Ectodermal cell (in vitro differentiated cells): ENCODE results near the gene NAB1.

Experiments used
- H3K27ac ChIP-seq: 2 replicates; pipeline ENCODE4 v1.7.0; 2013; ENCODE audit warnings: mild to moderate bottlenecking, low read depth, low read length; ENCODE audit not compliant: insufficient read depth, poor library complexity, severe bottlenecking
- H3K27me3 ChIP-seq: 2 replicates; pipeline ENCODE4 v1.7.0; 2013; ENCODE audit warnings: mild to moderate bottlenecking, low read length; ENCODE audit not compliant: insufficient read depth, control insufficient read depth, poor library complexity, severe bottlenecking
- H3K36me3 ChIP-seq: one replicate; pipeline ENCODE4 v1.7.0; 2013; ENCODE audit warnings: low read length; ENCODE audit not compliant: control insufficient read depth, insufficient read depth
- H3K4me1 ChIP-seq: one replicate; pipeline ENCODE4 v1.7.0; 2013; ENCODE audit warnings: low read length; ENCODE audit not compliant: control insufficient read depth, insufficient read depth
- H3K4me3 ChIP-seq: 2 replicates; pipeline ENCODE4 v1.7.0; 2013; ENCODE audit warnings: low read depth, low read length, control low read depth; ENCODE audit not compliant: insufficient read depth
- H3K9me3 ChIP-seq: 2 replicates; pipeline ENCODE4 v1.7.0; 2013; ENCODE audit warnings: mild to moderate bottlenecking, low read length, moderate library complexity; ENCODE audit not compliant: control insufficient read depth
- WGBS, 2 experiments: methylation state at CpG; one replicate each; pipeline ENCODE4 v1.1.7; 2013; ENCODE audit warnings: missing lambda C conversion rate in 2 of 2; 5-methylcytosine and 5-hydroxymethylcytosine counted together

The NAB1 gene

GRCh38 chr2:190685333-190685732 lies 36.5 kb downstream of the NAB1 start:
- H3K4me3 ChIP-seq, result no peak overlapping the region
- H3K36me3 ChIP-seq, result peaks cover 2% of the 10 kb centered on the region
- WGBS, 2 experiments, result 77 to 83% methylated on average over 3 of the region's 3 CpGs
- no peaks in the 10 kb centered on the region for H3K9me3 ChIP-seq
- no peaks in the 10 kb centered on the region for H3K4me1 ChIP-seq
- H3K27me3 ChIP-seq, result no peaks in the 10 kb centered on the region
- H3K27ac ChIP-seq, result no peak overlapping the region

- Histone ChIP-seq H3K4me1 (no peaks in the 10 kb centered on the region), H3K27ac (no peak overlapping the region), H3K9me3 (no peaks in the 10 kb centered on the region), H3K36me3 (peaks cover 3% of the 10 kb centered on the region), H3K4me3 (no peak overlapping the region), H3K27me3 (no peaks in the 10 kb centered on the region)
- 91 to 97% methylated on average over 2 of the region's 2 CpGs for WGBS, 2 experiments
These were observed 44.8 kb downstream of the NAB1 start for GRCh38 chr2:190693533-190694232.

- Histone ChIP-seq H3K9me3 (no peaks in the 10 kb centered on the region), H3K4me1 (no peaks in the 10 kb centered on the region), H3K27ac (no peak overlapping the region), H3K36me3 (peaks cover 3% of the 10 kb centered on the region), H3K27me3 (no peaks in the 10 kb centered on the region), H3K4me3 (no peak overlapping the region)
- WGBS, 2 experiments, result 94% methylated on average over 10 to 11 of the region's 11 CpGs
These were observed 45.6 kb downstream of the NAB1 start for GRCh38 chr2:190694479-190694878.

DNA sequence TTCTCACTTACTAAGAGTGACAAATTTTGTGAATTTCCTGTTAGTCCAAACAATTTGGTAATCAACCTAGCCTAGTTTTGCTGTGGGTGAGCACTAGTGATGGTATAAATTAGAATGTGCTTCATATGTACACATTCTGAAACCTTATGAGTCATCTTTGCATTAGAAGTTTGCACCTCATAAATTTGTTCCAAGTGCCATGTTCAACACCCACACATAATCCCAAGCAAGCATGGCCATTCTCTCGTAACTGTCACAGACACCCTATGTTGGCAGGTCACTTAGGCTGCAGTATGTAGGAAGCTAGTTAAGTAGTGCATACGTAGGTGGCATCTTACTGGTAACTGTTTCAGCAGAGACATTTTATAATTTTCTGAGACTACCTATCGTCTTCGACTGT lies 46.9 kb downstream of the NAB1 start:
- WGBS, 2 experiments, result 91 to 92% methylated on average over 4 of the region's 4 CpGs

GRCh38 chr2:190696792-190697398 lies 48.0 kb downstream of the NAB1 start:
- Histone ChIP-seq H3K4me1 (no peaks in the 10 kb centered on the region), H3K36me3 (no peaks in the 10 kb centered on the region), H3K27me3 (no peaks in the 10 kb centered on the region), H3K9me3 (no peaks in the 10 kb centered on the region), H3K4me3 (no peak overlapping the region), H3K27ac (no peak overlapping the region)
- 46 to 60% methylated on average over 3 of the region's 3 CpGs for WGBS, 2 experiments

More for the DNA sequence above, 46.9 kb downstream of the NAB1 start:
- Histone ChIP-seq H3K27ac (no peak overlapping the region), H3K36me3 (no peaks in the 10 kb centered on the region), H3K9me3 (no peaks in the 10 kb centered on the region), H3K4me1 (no peaks in the 10 kb centered on the region), H3K27me3 (no peaks in the 10 kb centered on the region), H3K4me3 (no peak overlapping the region)

DNA sequence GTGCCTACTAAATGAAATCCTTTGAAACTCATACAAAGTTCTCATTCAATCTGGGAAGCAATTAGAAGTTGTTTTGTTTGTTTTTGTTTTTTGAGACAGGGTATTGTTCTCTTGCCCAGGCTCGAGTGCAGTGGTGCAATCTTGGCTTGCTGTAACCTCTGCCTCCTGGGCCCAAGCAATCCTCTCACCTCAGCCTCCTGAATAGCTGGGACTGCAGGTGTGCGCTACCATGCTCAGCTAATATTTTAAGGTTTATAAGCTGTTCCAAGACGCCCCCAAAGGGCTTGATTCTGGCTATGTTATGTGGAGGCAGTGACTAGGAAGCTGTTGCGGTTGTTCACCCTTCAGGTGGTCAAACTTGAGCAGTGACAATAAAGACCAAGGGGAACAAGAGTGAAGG lies 48.5 kb downstream of the NAB1 start:
- H3K9me3 ChIP-seq, result no peaks in the 10 kb centered on the region
- H3K36me3 ChIP-seq, result no peaks in the 10 kb centered on the region
- no peak overlapping the region for H3K4me3 ChIP-seq
- 64 to 73% methylated on average over 4 of the region's 4 CpGs for WGBS, 2 experiments
- no peaks in the 10 kb centered on the region for H3K27me3 ChIP-seq
- H3K27ac ChIP-seq, result no peak overlapping the region
- H3K4me1 ChIP-seq, result no peaks in the 10 kb centered on the region

- no peaks in the 10 kb centered on the region for H3K27me3 ChIP-seq
- WGBS, 2 experiments, result 27 to 32% methylated on average over 5 of the region's 5 CpGs
- H3K4me3 ChIP-seq, result no peak overlapping the region
- H3K27ac ChIP-seq, result no peak overlapping the region
- H3K9me3 ChIP-seq, result no peaks in the 10 kb centered on the region
- H3K36me3 ChIP-seq, result no peaks in the 10 kb centered on the region
- H3K4me1 ChIP-seq, result no peaks in the 10 kb centered on the region
These were observed 50.0 kb downstream of the NAB1 start for GRCh38 chr2:190698895-190699294.

DNA sequence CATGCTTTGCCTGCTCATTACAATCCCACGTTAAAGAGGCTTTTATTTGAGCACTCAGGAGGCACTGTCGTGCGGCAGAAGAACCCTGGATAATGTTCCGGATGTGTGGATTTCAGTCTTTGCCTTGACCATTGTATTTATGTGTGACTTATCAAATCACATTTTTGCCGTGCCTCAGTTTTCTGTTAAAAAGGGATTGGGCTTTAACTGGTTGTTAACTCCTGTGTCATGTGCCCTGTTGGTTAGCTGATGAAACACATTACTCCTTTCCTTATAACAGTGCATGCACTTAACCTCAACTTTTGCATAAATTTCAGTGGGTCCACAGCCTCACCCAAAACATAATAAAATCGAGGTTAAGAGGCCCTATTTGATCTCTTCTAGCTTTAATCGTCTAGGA lies 52.7 kb downstream of the NAB1 start:
- no peaks in the 10 kb centered on the region for H3K4me1 ChIP-seq
- H3K4me3 ChIP-seq, result no peak overlapping the region
- H3K27me3 ChIP-seq, result no peaks in the 10 kb centered on the region
- no peaks in the 10 kb centered on the region for H3K36me3 ChIP-seq
- H3K27ac ChIP-seq, result no peak overlapping the region
- H3K9me3 ChIP-seq, result no peaks in the 10 kb centered on the region
- 68 to 75% methylated on average over 7 of the region's 7 CpGs for WGBS, 2 experiments

GRCh38 chr2:190705280-190705679 lies 56.4 kb downstream of the NAB1 start:
- Histone ChIP-seq H3K9me3 (no peaks in the 10 kb centered on the region), H3K4me3 (no peak overlapping the region), H3K27ac (no peak overlapping the region), H3K36me3 (no peaks in the 10 kb centered on the region), H3K4me1 (no peaks in the 10 kb centered on the region), H3K27me3 (no peaks in the 10 kb centered on the region)
- 94 to 97% methylated on average over 6 of the region's 6 CpGs for WGBS, 2 experiments

DNA sequence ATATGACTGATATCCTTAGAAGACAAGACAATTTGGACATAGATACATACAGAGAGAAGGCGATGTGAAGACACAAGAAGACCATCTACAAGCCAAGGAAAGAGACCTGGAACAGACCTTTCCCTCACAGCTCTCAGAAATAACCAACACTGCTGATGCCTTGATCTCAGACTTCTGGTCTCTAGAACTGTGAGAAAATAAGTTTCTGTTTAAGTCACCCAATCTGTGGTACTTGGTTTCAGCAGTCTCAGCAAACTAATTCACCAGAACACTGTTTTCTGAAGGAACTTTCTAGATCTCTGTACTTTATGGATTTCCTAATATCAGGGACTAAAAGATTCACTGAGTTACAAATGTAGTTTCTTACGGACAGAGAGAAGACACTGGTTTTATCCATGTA lies 58.8 kb downstream of the NAB1 start:
- H3K36me3 ChIP-seq, result no peaks in the 10 kb centered on the region
- H3K4me1 ChIP-seq, result no peaks in the 10 kb centered on the region
- 85 to 95% methylated on average over 2 of the region's 2 CpGs for WGBS, 2 experiments
- no peak overlapping the region for H3K4me3 ChIP-seq
- H3K27ac ChIP-seq, result no peak overlapping the region
- H3K27me3 ChIP-seq, result no peaks in the 10 kb centered on the region
- no peaks in the 10 kb centered on the region for H3K9me3 ChIP-seq
